Neural progenitor cell (in vitro differentiated cells): Measurements from ENCODE around the gene CDH13.

ENCODE experiments used
- EZH2 ChIP-seq: fragments of 200-600 bp; sonication (generic); IDR thresholded peaks from 2 replicates; pipeline ENCODE4 v1.6.1; 2017; ENCODE audit warnings: antibody characterized with exemption, mild to moderate bottlenecking, moderate library complexity
- TF ChIP-seq, protein P1 (sequence below): fragments of 200-600 bp; sonication (generic); IDR thresholded peaks from 2 replicates; pipeline ENCODE4 v1.5.1; 2017; ENCODE audit warnings: antibody characterized with exemption, mild to moderate bottlenecking

DNA sequence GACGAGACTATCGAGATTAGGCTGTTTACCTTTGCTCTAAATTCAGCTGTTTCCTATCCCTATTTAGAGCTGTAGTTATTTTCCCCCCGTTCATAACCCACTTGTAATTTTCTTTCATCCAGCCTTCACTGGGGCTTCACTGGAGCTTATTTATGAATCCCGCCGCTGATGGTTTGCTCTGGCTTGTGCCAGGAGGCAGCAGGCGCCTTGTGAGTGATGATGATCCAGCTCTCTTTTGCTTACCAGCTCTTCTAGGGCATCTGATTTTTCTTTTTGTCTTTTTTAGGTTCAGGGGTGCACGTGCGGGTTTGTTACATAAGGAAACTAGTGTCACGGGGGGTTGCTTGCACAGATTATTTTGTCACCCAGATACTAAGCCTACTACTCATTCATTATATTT is 37.4 kb upstream of the CDH13 start:
- TF ChIP-seq EZH2: no peak
- TF ChIP-seq, protein P1, sequence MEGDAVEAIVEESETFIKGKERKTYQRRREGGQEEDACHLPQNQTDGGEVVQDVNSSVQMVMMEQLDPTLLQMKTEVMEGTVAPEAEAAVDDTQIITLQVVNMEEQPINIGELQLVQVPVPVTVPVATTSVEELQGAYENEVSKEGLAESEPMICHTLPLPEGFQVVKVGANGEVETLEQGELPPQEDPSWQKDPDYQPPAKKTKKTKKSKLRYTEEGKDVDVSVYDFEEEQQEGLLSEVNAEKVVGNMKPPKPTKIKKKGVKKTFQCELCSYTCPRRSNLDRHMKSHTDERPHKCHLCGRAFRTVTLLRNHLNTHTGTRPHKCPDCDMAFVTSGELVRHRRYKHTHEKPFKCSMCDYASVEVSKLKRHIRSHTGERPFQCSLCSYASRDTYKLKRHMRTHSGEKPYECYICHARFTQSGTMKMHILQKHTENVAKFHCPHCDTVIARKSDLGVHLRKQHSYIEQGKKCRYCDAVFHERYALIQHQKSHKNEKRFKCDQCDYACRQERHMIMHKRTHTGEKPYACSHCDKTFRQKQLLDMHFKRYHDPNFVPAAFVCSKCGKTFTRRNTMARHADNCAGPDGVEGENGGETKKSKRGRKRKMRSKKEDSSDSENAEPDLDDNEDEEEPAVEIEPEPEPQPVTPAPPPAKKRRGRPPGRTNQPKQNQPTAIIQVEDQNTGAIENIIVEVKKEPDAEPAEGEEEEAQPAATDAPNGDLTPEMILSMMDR: no peak
